GM12874 (cell line): Measurements from ENCODE around the gene TRIM3.
A peak's percentile ranks its signal among the peaks of the same experiment; 100 is the strongest.

ENCODE experiments used
- CTCF ChIP-seq: IDR thresholded peaks from 2 replicates; pipeline ENCODE4 v1.5.1; 2011; ENCODE audit warnings: low read depth, mild to moderate bottlenecking, control low read depth, low read length, moderate library complexity; ENCODE audit not compliant: insufficient read depth

Gene TRIM3

GRCh38 chr11:6473451-6474412, at the start of gene TRIM3:
TRIM3 (minus strand) TSS chr11:6473941; CDS start chr11:6465695, 8,246 bp downstream.
- TF ChIP-seq CTCF, result no peak

GRCh38 chr11:6523253-6523652, 49.5 kb upstream of the TRIM3 start:
- TF ChIP-seq CTCF, result no peak

GRCh38 chr11:6520265-6520664, 46.5 kb upstream of the TRIM3 start:
- TF ChIP-seq CTCF, result no peak

GRCh38 chr11:6516865-6517264, 43.1 kb upstream of the TRIM3 start:
- TF ChIP-seq CTCF, result no peak

- peak; percentile 58 for TF ChIP-seq CTCF
These were observed 32.0 kb upstream of the TRIM3 start for GRCh38 chr11:6505577-6506240.

- no peak for TF ChIP-seq CTCF
These were observed 30.4 kb upstream of the TRIM3 start for GRCh38 chr11:6504166-6504565.

- no peak for TF ChIP-seq CTCF
These were observed 28.6 kb upstream of the TRIM3 start for GRCh38 chr11:6502382-6502781.
